ENCODE data around the gene RPA3.
A peak's percentile ranks its signal among the peaks of the same experiment; 100 is the strongest.

RPA3 gene

GRCh38 chr7:7640221-7641128 is 77.9 kb downstream of the RPA3 start, which contains the start of gene UMAD1 (continued):
- TF ChIP-seq ZNF629 (tag by site-specific recombination; IDR thresholded peaks at IDR 0.05) (peak; percentile 91), KLF9 (tag by site-specific recombination; IDR thresholded peaks at IDR 0.05; ENCODE audit: low read depth) (peak; percentile 59), TCF7L2 (IDR thresholded peaks at IDR 0.05; ENCODE audit: borderline replicate concordance, low read depth, low read length) (no peak), ZNF571 (tag by site-specific recombination; IDR thresholded peaks at IDR 0.05) (no peak), ZNF670 (tag by site-specific recombination; IDR thresholded peaks at IDR 0.05; ENCODE audit: low read depth) (no peak), HIC1 (tag by site-specific recombination; IDR thresholded peaks at IDR 0.05) (peak; percentile 72; the same call in 1 of the 2 replicates), ZNF174 (tag by site-specific recombination; IDR thresholded peaks at IDR 0.05) (no peak), ZNF18 (tag by site-specific recombination; IDR thresholded peaks at IDR 0.05) (peak; percentile 94), ZNF530 (tag by site-specific recombination; IDR thresholded peaks at IDR 0.05; ENCODE audit: low read depth) (no peak), ZNF26 (tag by site-specific recombination; IDR thresholded peaks at IDR 0.05) (no peak), PBX3 (CRISPR knock-in tag; IDR thresholded peaks at IDR 0.05) (0 out of 2 replicates have a peak, but pooled peaks have one; percentile 49), KLF10 (tag by site-specific recombination; IDR thresholded peaks at IDR 0.05) (peak; percentile 95), ZNF133 (tag by site-specific recombination; IDR thresholded peaks at IDR 0.05) (no peak), ZFP69B (tag by site-specific recombination; IDR thresholded peaks at IDR 0.05) (no peak), MZF1 (tag by site-specific recombination; IDR thresholded peaks at IDR 0.05; ENCODE audit: borderline replicate concordance) (no peak), ZFP41 (tag by site-specific recombination; IDR thresholded peaks at IDR 0.05; ENCODE audit: borderline replicate concordance) (no peak), ZNF2 (tag by site-specific recombination; IDR thresholded peaks at IDR 0.05) (peak; percentile 66; the same call in 1 of the 2 replicates), ZFP37 (tag by site-specific recombination; IDR thresholded peaks at IDR 0.05) (peak; percentile 49; the same call in 1 of the 2 replicates), SALL2 (tag by site-specific recombination; IDR thresholded peaks at IDR 0.05; ENCODE audit: borderline replicate concordance) (no peak), ZNF843 (tag by site-specific recombination; IDR thresholded peaks at IDR 0.05) (no peak), ZNF211 (tag by site-specific recombination; IDR thresholded peaks at IDR 0.05; ENCODE audit: low read depth) (no peak), ZNF561 (tag by site-specific recombination; IDR thresholded peaks at IDR 0.05; ENCODE audit: borderline replicate concordance) (peak; percentile 99), ZNF654 (tag by site-specific recombination; IDR thresholded peaks at IDR 0.05; ENCODE audit: low read depth) (no peak), GLI2 (tag by site-specific recombination; IDR thresholded peaks at IDR 0.05; ENCODE audit: borderline replicate concordance, low read depth) (no peak), ZNF623 (tag by site-specific recombination; IDR thresholded peaks at IDR 0.05) (no peak), ZNF121 (tag by site-specific recombination; IDR thresholded peaks at IDR 0.05) (no peak), ZNF140 (tag by site-specific recombination; IDR thresholded peaks at IDR 0.05) (no peak), HOXD13 (CRISPR knock-in tag; IDR thresholded peaks at IDR 0.05; ENCODE audit: borderline replicate concordance) (no peak), SCRT2 (tag by site-specific recombination; IDR thresholded peaks at IDR 0.05) (peak; percentile 89), ZNF473 (tag by site-specific recombination; IDR thresholded peaks at IDR 0.05) (no peak), PRDM6 (tag by site-specific recombination; IDR thresholded peaks at IDR 0.05) (no peak), ZNF596 (tag by site-specific recombination; IDR thresholded peaks at IDR 0.05) (no peak), ZNF560 (tag by site-specific recombination; IDR thresholded peaks at IDR 0.05; ENCODE audit: borderline replicate concordance) (no peak)

All from HEK293 (cell line).